NCI-H128 (cell line): Measurements from ENCODE around the gene CDH23.
A peak's percentile ranks its signal among the peaks of the same experiment; 100 is the strongest.

ENCODE experiments used
- DNase-seq: peaks from one replicate; lab custom pipeline; 2025; ENCODE audit not compliant: unreplicated experiment; lab: John Stamatoyannopoulos, UW

Gene CDH23

GRCh38 chr10:71818674-71819260, 422.0 kb downstream of the CDH23 start:
- DNase-seq: no peak

- DNase-seq: no peak
Measured at GRCh38 chr10:71819441-71819861, 422.7 kb downstream of the CDH23 start.

- no peak for DNase-seq
Measured at GRCh38 chr10:71819985-71820384, 423.3 kb downstream of the CDH23 start.

GRCh38 chr10:71820966-71821365, 424.2 kb downstream of the CDH23 start:
- no peak for DNase-seq

- no peak for DNase-seq
Measured at GRCh38 chr10:71821909-71822763, 425.4 kb downstream of the CDH23 start.

- no peak for DNase-seq
Measured at GRCh38 chr10:71823356-71823755, 426.6 kb downstream of the CDH23 start.

- no peak for DNase-seq
Measured at GRCh38 chr10:71824333-71824732, 427.6 kb downstream of the CDH23 start.

- DNase-seq: no peak
Measured at GRCh38 chr10:71825217-71825616, 428.5 kb downstream of the CDH23 start.

GRCh38 chr10:71827852-71828251, 431.1 kb downstream of the CDH23 start:
- no peak for DNase-seq

- DNase-seq: no peak
Measured at GRCh38 chr10:71828702-71829101, 432.0 kb downstream of the CDH23 start.

- DNase-seq: no peak
Measured at GRCh38 chr10:71829171-71829570, 432.5 kb downstream of the CDH23 start.

- DNase-seq: no peak
Measured at GRCh38 chr10:71829896-71830295, 433.2 kb downstream of the CDH23 start.

GRCh38 chr10:71830726-71831125, 434.0 kb downstream of the CDH23 start:
- DNase-seq: no peak

- DNase-seq: no peak
Measured at GRCh38 chr10:71831646-71832552, 435.2 kb downstream of the CDH23 start.

GRCh38 chr10:71832967-71833366, 436.2 kb downstream of the CDH23 start:
- no peak for DNase-seq

- DNase-seq: no peak
Measured at GRCh38 chr10:71833451-71834342, 437.0 kb downstream of the CDH23 start.

GRCh38 chr10:71834343-71834674, 437.6 kb downstream of the CDH23 start:
- DNase-seq: no peak

GRCh38 chr10:71835671-71836595, 439.2 kb downstream of the CDH23 start:
- peak; percentile 7 for DNase-seq

GRCh38 chr10:71836596-71836974, 439.9 kb downstream of the CDH23 start:
- no peak for DNase-seq
